GM12873 (cell line): ENCODE measurements around the gene SVBP.

Source experiments
- TF ChIP-seq, protein P1 (sequence below): IDR thresholded peaks from 2 replicates; pipeline ENCODE4 v1.5.1; 2012; ENCODE audit warnings: low read depth, mild to moderate bottlenecking, moderate library complexity, low read length, control low read depth; ENCODE audit not compliant: insufficient read depth; ENCODE audit errors: missing control alignments

The SVBP gene

DNA sequence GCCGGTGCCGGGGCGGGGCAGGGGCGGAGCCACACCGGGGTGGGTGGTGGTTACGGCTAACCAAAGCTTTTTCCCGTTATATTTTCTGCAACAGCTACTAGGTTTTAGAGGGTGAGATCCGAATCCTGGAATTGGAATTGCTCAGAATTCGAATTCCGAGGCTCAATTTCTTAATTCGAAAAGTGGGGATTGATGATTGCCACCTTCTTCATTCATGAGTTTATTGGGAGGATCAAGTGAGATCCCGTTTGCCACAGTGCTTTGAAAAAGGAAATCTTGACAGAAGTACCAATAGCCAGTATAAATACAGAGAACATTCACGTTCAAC is 207 bp upstream of the SVBP start:
- TF ChIP-seq, protein P1, sequence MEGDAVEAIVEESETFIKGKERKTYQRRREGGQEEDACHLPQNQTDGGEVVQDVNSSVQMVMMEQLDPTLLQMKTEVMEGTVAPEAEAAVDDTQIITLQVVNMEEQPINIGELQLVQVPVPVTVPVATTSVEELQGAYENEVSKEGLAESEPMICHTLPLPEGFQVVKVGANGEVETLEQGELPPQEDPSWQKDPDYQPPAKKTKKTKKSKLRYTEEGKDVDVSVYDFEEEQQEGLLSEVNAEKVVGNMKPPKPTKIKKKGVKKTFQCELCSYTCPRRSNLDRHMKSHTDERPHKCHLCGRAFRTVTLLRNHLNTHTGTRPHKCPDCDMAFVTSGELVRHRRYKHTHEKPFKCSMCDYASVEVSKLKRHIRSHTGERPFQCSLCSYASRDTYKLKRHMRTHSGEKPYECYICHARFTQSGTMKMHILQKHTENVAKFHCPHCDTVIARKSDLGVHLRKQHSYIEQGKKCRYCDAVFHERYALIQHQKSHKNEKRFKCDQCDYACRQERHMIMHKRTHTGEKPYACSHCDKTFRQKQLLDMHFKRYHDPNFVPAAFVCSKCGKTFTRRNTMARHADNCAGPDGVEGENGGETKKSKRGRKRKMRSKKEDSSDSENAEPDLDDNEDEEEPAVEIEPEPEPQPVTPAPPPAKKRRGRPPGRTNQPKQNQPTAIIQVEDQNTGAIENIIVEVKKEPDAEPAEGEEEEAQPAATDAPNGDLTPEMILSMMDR, result no peak

DNA sequence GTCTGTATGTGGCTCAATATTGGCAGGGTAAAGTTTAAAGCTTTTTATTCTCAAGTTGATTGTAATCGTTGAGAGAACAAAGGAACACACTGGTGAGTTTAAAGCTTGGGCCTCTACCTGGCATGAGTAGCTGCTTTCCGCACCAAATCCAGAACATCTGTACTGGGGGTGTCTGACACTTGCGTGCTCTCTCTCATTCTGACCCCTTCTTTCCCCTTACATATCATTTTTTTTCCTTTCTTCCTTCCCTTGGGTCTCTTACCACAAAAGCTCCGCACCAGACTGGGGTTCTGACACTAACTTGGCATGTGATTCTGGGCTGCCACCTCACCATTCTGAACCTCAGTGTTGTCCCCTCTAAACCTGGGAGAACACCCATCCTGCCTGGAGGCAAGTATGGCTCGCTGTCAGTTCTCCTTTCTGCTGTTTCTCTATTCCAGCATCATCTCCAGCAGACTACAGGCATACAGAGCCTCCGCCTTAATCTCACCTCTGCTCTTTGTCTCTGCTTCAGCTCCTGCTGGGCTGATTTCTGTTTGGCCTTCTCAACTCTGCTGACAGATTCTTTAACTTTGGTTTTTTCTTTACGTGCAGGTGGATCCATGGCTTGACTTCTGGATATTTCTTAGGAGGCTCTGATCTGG is 1.1 kb downstream of the SVBP start:
- TF ChIP-seq, protein P1, result no peak

DNA sequence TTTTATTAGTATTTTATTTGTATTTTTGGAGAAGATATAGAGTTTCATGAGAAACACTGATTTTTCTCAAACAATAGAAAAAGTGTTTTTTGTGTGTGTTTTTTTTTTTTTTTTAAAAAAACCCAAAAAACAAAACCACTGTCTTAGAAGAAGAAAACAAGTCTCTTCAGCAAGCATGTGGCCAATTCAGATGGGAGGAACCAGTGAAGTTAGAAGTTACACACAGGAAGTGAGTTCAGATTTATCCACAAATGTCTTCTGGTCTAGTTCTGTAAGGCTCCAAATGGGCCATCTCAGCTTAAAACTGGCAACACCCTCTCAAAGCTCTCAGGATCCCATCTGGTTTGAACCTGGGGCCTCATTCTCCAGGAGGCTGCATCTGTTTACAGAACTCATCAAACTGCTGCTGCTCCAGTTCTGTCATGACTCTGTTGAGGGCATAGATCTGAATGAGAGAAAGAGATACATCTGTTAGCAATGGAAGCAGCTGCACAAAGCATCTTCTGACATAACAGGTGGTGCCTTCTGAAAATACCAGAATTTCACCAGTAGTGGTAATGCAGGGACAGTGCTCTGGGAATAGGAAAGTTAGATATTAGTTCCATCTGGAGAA is 10.0 kb downstream of the SVBP start:
- TF ChIP-seq, protein P1, result no peak

DNA sequence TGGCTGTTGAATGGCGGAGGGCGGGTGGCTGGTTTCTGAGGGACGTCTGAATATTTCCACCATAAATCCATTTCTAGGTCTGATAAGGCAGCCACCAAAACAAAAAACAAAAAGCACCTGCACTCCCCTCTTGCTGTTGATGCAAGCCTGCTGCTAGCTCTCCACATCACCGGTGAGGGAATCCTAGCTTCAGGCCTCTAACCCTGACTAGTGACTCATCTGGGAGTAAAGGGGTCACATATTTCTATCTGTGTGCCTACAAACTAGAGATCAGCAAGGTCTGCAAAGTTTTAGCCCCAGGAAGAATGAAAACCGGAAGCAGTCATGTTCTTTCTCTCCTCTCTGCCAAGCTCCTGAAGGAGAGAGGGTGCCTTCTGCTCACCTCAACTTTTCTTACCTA is 10.6 kb downstream of the SVBP start:
- TF ChIP-seq, protein P1, result no peak

DNA sequence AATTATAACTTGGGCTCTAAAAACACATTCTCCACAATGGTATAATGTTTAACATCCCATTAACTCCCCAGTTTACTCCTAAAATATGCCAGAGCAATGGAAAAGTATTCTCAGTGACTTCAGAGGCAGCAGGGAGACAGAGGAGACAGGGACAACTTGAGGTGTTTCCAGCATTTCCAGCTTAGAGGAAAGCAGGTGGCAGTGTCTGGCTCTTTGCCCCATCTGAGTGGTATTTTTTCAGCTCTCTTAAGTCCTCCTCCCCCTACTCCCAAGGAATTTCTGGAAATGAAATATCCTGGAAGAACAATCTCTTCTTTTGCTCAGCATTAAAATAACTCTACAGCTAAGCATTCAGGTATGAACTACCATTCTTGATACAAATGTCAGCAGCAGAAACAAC is 11.0 kb downstream of the SVBP start:
- TF ChIP-seq, protein P1, result no peak

DNA sequence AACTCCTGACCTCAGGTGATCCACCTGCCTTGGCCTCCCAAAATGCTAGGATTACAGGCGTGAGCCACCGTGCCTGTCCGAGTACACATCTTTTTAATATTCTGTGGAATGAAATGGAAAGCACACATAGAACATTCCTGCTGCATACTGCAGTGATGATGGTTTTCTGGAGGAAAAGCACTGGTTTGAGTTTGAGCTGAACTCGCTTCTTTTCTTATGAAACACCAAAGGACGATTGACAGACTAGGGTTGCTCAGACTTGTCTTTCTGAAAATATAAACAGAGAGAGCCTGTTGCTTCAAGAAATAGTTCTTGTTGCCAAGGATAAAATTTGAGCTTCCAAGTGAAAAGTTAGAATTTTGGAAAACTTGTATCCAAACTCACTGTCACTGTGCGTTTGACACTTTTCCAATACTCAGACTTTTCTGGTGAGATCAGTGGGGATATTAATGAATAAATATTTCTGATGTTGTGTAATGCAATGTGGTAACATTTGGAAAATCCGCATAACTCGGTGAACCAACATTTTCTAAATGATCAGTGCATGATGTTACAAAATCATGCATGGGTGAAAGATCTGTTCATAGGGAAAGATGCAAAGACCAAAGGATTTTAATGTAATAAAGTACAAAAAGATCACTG is 15.2 kb downstream of the SVBP start:
- TF ChIP-seq, protein P1, result no peak

DNA sequence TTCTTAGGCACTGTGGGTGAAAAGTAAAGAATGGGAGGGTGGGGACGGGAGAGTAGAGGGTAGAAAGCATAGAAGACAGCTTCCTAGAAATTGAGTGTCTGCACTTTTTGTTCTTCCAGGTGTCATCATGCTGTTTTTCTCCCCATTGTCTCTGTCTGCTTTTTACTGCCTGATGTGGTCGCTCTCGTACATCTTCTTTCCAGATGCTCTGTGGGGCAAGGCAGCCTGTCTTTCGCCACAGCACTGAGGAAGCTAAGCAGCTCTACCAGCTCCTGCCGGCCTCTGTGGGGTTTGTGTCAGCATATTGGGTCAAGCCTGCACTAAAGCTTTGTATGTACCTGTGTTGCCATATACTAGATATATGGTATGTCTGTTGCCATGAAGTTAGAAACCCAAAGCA is 19.2 kb downstream of the SVBP start:
- TF ChIP-seq, protein P1, result no peak
